HG03280 (cell line): ENCODE results near the gene CEACAM3.
"Not testable (repeated sequence)": the region's sequence is repeated elsewhere in the genome, so short reads cannot be mapped to it uniquely, and the experiment has no call there.

Source experiments
- ATAC-seq: cut with Tn5 transposase; IDR thresholded peaks from one replicate; pipeline ENCODE4 v1.9.1; 2021; ENCODE audit warnings: mild to moderate bottlenecking, moderate library complexity; ENCODE audit not compliant: unreplicated experiment

The CEACAM3 gene

GRCh38 chr19:41796362-41796761 is at the start of gene CEACAM3:
Gene CEACAM3 (plus strand): TSS chr19:41796587. CDS start chr19:41796678, 91 bp downstream.
- no peak for ATAC-seq

- ATAC-seq: no peak
Observed at GRCh38 chr19:41746593-41747227, 49.7 kb upstream of the CEACAM3 start.

GRCh38 chr19:41748012-41748411 is 48.4 kb upstream of the CEACAM3 start:
- no peak for ATAC-seq

- not testable (repeated sequence) for ATAC-seq
Observed at GRCh38 chr19:41750248-41751134, 45.9 kb upstream of the CEACAM3 start.

GRCh38 chr19:41753159-41753558 is 43.2 kb upstream of the CEACAM3 start:
- no peak for ATAC-seq

GRCh38 chr19:41753936-41754529 is 42.4 kb upstream of the CEACAM3 start:
- ATAC-seq: no peak

GRCh38 chr19:41755328-41755913 is 41.0 kb upstream of the CEACAM3 start, which contains the start of gene CEACAM6:
Gene CEACAM6 (plus strand): TSS chr19:41755530. CDS start chr19:41755639, 109 bp downstream.
- no peak for ATAC-seq

GRCh38 chr19:41758846-41759245 is 37.5 kb upstream of the CEACAM3 start:
- ATAC-seq: no peak

- ATAC-seq: no peak
Observed at GRCh38 chr19:41767115-41767514, 29.3 kb upstream of the CEACAM3 start.

GRCh38 chr19:41768105-41768504 is 28.3 kb upstream of the CEACAM3 start:
- ATAC-seq: not testable (repeated sequence)

GRCh38 chr19:41769608-41770007 is 26.8 kb upstream of the CEACAM3 start:
- no peak for ATAC-seq

- ATAC-seq: no peak
Observed at GRCh38 chr19:41771410-41771809, 25.0 kb upstream of the CEACAM3 start.

- no peak for ATAC-seq
Observed at GRCh38 chr19:41774515-41774980, 21.8 kb upstream of the CEACAM3 start.

GRCh38 chr19:41776700-41777099 is 19.7 kb upstream of the CEACAM3 start:
- ATAC-seq: no peak

GRCh38 chr19:41783612-41784011 is 12.8 kb upstream of the CEACAM3 start:
- ATAC-seq: no peak

GRCh38 chr19:41784312-41784711 is 12.1 kb upstream of the CEACAM3 start:
- no peak for ATAC-seq

GRCh38 chr19:41784743-41785142 is 11.6 kb upstream of the CEACAM3 start:
- no peak for ATAC-seq

GRCh38 chr19:41785653-41786052 is 10.7 kb upstream of the CEACAM3 start:
- peak; percentile 48 for ATAC-seq

- ATAC-seq: no peak
Observed at GRCh38 chr19:41787055-41787454, 9.3 kb upstream of the CEACAM3 start.

GRCh38 chr19:41788518-41788917 is 7.9 kb upstream of the CEACAM3 start:
- not testable (repeated sequence) for ATAC-seq

GRCh38 chr19:41789053-41789452 is 7.3 kb upstream of the CEACAM3 start:
- not testable (repeated sequence) for ATAC-seq
